Measurements from ENCODE around the gene LDB2. TPM values are rescaled to one million over a fixed set of nuclear protein-coding genes. Genes with fewer than 3 reads are reported as not detected.

LDB2 gene
- total RNA-seq, 1 donor from 2014 or later = 3.1 TPM

GRCh38 chr4:16555156-16555555 lies 343.3 kb downstream of the LDB2 start:
- no peak overlapping the region for H3K27ac Mint-ChIP-seq (ENCODE audit: unreplicated experiment)
- no peak for DNase-seq
- peaks cover 9% of the 10 kb centered on the region for H3K36me3 Mint-ChIP-seq (ENCODE audit: unreplicated experiment)
- no peaks in the 10 kb centered on the region for H3K27me3 Mint-ChIP-seq (ENCODE audit: unreplicated experiment)
- H3K9me3 Mint-ChIP-seq (ENCODE audit: unreplicated experiment) = peaks cover 4% of the 10 kb centered on the region
- no peaks in the 10 kb centered on the region for H3K4me1 Mint-ChIP-seq (ENCODE audit: low read depth, unreplicated experiment)
- H3K4me3 Mint-ChIP-seq (ENCODE audit: unreplicated experiment) = no peak overlapping the region
- no peak for TF ChIP-seq CTCF (IDR thresholded peaks at IDR 0.05; ENCODE audit: partially characterized antibody, unreplicated experiment)

GRCh38 chr4:16550531-16550930 lies 347.9 kb downstream of the LDB2 start:
- DNase-seq = no peak
- Mint-ChIP-seq H3K4me1 (ENCODE audit: low read depth, unreplicated experiment) (no peaks in the 10 kb centered on the region), H3K27ac (ENCODE audit: unreplicated experiment) (no peak overlapping the region), H3K27me3 (ENCODE audit: unreplicated experiment) (no peaks in the 10 kb centered on the region), H3K9me3 (ENCODE audit: unreplicated experiment) (no peaks in the 10 kb centered on the region), H3K36me3 (ENCODE audit: unreplicated experiment) (peaks cover 4% of the 10 kb centered on the region), H3K4me3 (ENCODE audit: unreplicated experiment) (no peak overlapping the region)
- no peak for TF ChIP-seq CTCF (IDR thresholded peaks at IDR 0.05; ENCODE audit: partially characterized antibody, unreplicated experiment)

GRCh38 chr4:16545656-16546055 lies 352.8 kb downstream of the LDB2 start:
- H3K27me3 Mint-ChIP-seq (ENCODE audit: unreplicated experiment) = no peaks in the 10 kb centered on the region
- H3K4me3 Mint-ChIP-seq (ENCODE audit: unreplicated experiment) = no peak overlapping the region
- no peak for DNase-seq
- H3K36me3 Mint-ChIP-seq (ENCODE audit: unreplicated experiment) = peaks cover 5% of the 10 kb centered on the region
- TF ChIP-seq CTCF (IDR thresholded peaks at IDR 0.05; ENCODE audit: partially characterized antibody, unreplicated experiment) = no peak
- peaks cover 3% of the 10 kb centered on the region for H3K9me3 Mint-ChIP-seq (ENCODE audit: unreplicated experiment)
- no peaks in the 10 kb centered on the region for H3K4me1 Mint-ChIP-seq (ENCODE audit: low read depth, unreplicated experiment)
- no peak overlapping the region for H3K27ac Mint-ChIP-seq (ENCODE audit: unreplicated experiment)

- no peaks in the 10 kb centered on the region for H3K4me1 Mint-ChIP-seq (ENCODE audit: low read depth, unreplicated experiment)
- H3K27me3 Mint-ChIP-seq (ENCODE audit: unreplicated experiment) = no peaks in the 10 kb centered on the region
- peaks cover 5% of the 10 kb centered on the region for H3K36me3 Mint-ChIP-seq (ENCODE audit: unreplicated experiment)
- TF ChIP-seq CTCF (IDR thresholded peaks at IDR 0.05; ENCODE audit: partially characterized antibody, unreplicated experiment) = no peak
- DNase-seq = no peak
- no peak overlapping the region for H3K27ac Mint-ChIP-seq (ENCODE audit: unreplicated experiment)
- peaks cover 3% of the 10 kb centered on the region for H3K9me3 Mint-ChIP-seq (ENCODE audit: unreplicated experiment)
- no peak overlapping the region for H3K4me3 Mint-ChIP-seq (ENCODE audit: unreplicated experiment)
These were observed 353.6 kb downstream of the LDB2 start for GRCh38 chr4:16544869-16545268.

- no peak for TF ChIP-seq CTCF (IDR thresholded peaks at IDR 0.05; ENCODE audit: partially characterized antibody, unreplicated experiment)
- H3K36me3 Mint-ChIP-seq (ENCODE audit: unreplicated experiment) = peaks cover 5% of the 10 kb centered on the region
- H3K27me3 Mint-ChIP-seq (ENCODE audit: unreplicated experiment) = no peaks in the 10 kb centered on the region
- H3K4me3 Mint-ChIP-seq (ENCODE audit: unreplicated experiment) = no peak overlapping the region
- DNase-seq = no peak
- H3K9me3 Mint-ChIP-seq (ENCODE audit: unreplicated experiment) = peaks cover 3% of the 10 kb centered on the region
- H3K4me1 Mint-ChIP-seq (ENCODE audit: low read depth, unreplicated experiment) = no peaks in the 10 kb centered on the region
- no peak overlapping the region for H3K27ac Mint-ChIP-seq (ENCODE audit: unreplicated experiment)
These were observed 354.2 kb downstream of the LDB2 start for GRCh38 chr4:16544251-16544721.

Data from glutamatergic neuron (in vitro differentiated cells).